Astrocyte (in vitro differentiated cells and primary cell): ENCODE measurements around the gene SUZ12.

Source experiments
- EZH2 ChIP-seq: IDR thresholded peaks from 2 replicates; pipeline ENCODE4 v1.6.1; 2012; ENCODE audit warnings: mild to moderate bottlenecking, low read length, inconsistent platforms; ENCODE audit not compliant: insufficient read depth
- TF ChIP-seq, protein P1 (sequence below): IDR thresholded peaks from 2 replicates; pipeline ENCODE4 v1.5.1; 2011; ENCODE audit warnings: low read depth, mild to moderate bottlenecking, inconsistent platforms, low read length, moderate library complexity; ENCODE audit not compliant: insufficient read depth

DNA sequence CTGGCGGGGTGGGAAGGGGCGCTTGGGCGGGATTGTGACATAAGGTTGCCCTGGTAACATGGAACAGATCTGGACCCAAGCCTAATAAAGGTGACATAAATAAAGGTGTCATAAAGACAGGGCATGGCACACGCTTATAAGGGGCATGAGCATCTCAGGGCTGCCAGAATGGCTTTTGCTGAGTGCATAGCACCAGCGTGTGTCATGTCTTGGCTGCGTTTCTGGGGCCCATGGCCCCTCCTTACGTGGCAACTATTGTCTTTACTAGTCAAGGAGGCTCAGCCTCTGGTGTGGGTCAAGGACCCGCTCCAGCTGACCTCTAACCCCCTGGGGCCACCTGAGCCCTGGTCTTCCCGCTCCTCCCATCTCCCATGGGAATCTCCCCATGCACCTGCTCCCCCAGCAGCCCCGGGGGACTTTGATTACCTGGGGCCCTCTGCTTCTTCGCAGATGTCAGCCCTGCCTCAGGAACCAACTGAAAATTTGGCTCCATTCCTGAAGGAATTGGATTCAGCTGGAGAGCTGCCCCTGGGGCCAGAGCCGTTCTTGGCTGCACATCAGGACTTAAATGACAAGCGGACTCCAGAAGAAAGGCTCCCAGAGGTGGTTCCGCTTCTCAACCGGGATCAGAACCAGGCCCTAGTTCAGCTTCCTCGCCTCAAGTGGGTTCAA is 84.3 kb downstream of the SUZ12 start:
- no peak for TF ChIP-seq EZH2
- TF ChIP-seq, protein P1, sequence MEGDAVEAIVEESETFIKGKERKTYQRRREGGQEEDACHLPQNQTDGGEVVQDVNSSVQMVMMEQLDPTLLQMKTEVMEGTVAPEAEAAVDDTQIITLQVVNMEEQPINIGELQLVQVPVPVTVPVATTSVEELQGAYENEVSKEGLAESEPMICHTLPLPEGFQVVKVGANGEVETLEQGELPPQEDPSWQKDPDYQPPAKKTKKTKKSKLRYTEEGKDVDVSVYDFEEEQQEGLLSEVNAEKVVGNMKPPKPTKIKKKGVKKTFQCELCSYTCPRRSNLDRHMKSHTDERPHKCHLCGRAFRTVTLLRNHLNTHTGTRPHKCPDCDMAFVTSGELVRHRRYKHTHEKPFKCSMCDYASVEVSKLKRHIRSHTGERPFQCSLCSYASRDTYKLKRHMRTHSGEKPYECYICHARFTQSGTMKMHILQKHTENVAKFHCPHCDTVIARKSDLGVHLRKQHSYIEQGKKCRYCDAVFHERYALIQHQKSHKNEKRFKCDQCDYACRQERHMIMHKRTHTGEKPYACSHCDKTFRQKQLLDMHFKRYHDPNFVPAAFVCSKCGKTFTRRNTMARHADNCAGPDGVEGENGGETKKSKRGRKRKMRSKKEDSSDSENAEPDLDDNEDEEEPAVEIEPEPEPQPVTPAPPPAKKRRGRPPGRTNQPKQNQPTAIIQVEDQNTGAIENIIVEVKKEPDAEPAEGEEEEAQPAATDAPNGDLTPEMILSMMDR = no peak
